ENCODE data around the gene NHSL1. TPM values are rescaled to one million over a fixed set of nuclear protein-coding genes. Genes with fewer than 3 reads are reported as not detected.
A peak's percentile ranks its signal among the peaks of the same experiment; 100 is the strongest.

Gene NHSL1
- total and polyA plus RNA-seq, 9 of the 15 experiments (the other 6 are each of a cell fraction or from before 2014, with no cell fraction given) = 0.09 to 0.20 TPM; not detected in 7

- intact Hi-C loops (cut with micrococcal nuclease) = loop anchor here (5.0 kb wide), 1 partner anchor 289 kb away; no protein-coding TSS in a partner anchor
- ATAC-seq (no peak), DNase-seq (ENCODE audit: extremely low read depth in 1 of 4, low spot score in 3 of 4) (no peak), FAIRE-seq (no peak)
- BruUV-seq (replicated peaks) = no TSS peak
- POLR2A ChIA-PET = interaction anchor here (0.6 kb wide), 1 partner anchor 16 kb away, joined by 3 read pairs; no protein-coding TSS in a partner anchor
- H2AFZ ChIP-seq (ENCODE audit: low read depth, low read length) = no peak overlapping the region
- peaks cover 52% of the 10 kb centered on the region for H3K36me3 ChIP-seq (ENCODE audit: control insufficient read depth, insufficient read depth, low read length)
- H3K9me1 ChIP-seq (ENCODE audit: control insufficient read depth, insufficient read depth, low read length) = no peaks in the 10 kb centered on the region
- CTCF ChIA-PET (ENCODE audit: low intra/inter-chr PET ratio) = no interaction called here
- no peaks in the 10 kb centered on the region for H3K27me3 ChIP-seq (ENCODE audit: control insufficient read depth in 2 of 2, insufficient read depth in 2 of 2, low read length in 2 of 2)
- H3K4me3 ChIP-seq = no peak overlapping the region
- TF ChIP-seq MITF (IDR thresholded peaks at IDR 0.05) (no peak), HDAC3 (IDR thresholded peaks at IDR 0.05; ENCODE audit: borderline replicate concordance, partially characterized antibody) (no peak), MEIS2 (IDR thresholded peaks at IDR 0.05; ENCODE audit: partially characterized antibody) (peak; percentile 51), ELK3 (CRISPR knock-in tag; IDR thresholded peaks at IDR 0.05) (no peak), PBX2 (CRISPR knock-in tag; IDR thresholded peaks at IDR 0.05; ENCODE audit: low read depth) (no peak), PBX2 (tag; conservative IDR thresholded peaks at IDR 0.05; ENCODE audit: low read depth) (peak; percentile 81), CEBPZ (IDR thresholded peaks at IDR 0.05; ENCODE audit: borderline replicate concordance, low read depth, low read length) (no peak), TAL1 (IDR thresholded peaks at IDR 0.05) (no peak)
- H3K4me2 ChIP-seq (ENCODE audit: insufficient read depth, low read length) = no peak overlapping the region
- H3K9me3 ChIP-seq (replicated peaks; ENCODE audit: control insufficient read depth, insufficient read depth, low read depth, low read length) = no peaks in the 10 kb centered on the region
- H3K9ac ChIP-seq (ENCODE audit: insufficient read depth in 1 of 2, low read depth in 2 of 2, low read length in 2 of 2) = no peak overlapping the region
- H3K27ac ChIP-seq (ENCODE audit: extremely low read depth, low read depth, low read length) = no peak overlapping the region
- 73% methylated on average over 5 of the region's 5 CpGs for WGBS (ENCODE audit: insufficient coverage, low coverage, missing lambda C conversion rate)
- peaks cover 11% of the 10 kb centered on the region; the same call in 2 of the 3 replicates for H3K79me2 ChIP-seq (ENCODE audit: control insufficient read depth, insufficient read depth, low read length)
- no peaks in the 10 kb centered on the region for H4K20me1 ChIP-seq (replicated peaks; ENCODE audit: control insufficient read depth, insufficient read depth, low read length)
- in situ Hi-C loops (cut with MboI) = no loop called here
- H3K4me1 ChIP-seq (replicated peaks in 1 of 2; ENCODE audit: control insufficient read depth in 2 of 2, insufficient read depth in 2 of 2, low read length in 2 of 2) = peaks cover 10 to 23% of the 10 kb centered on the region in 2 experiments
Observed at GRCh38 chr6:138405816-138406413, 93.4 kb downstream of the NHSL1 start.

Measured in K562 (cell line).